Measurements from ENCODE around the gene BCAS1. TPM values are rescaled to one million over a fixed set of nuclear protein-coding genes. Genes with fewer than 3 reads are reported as not detected.

BCAS1 gene
- total RNA-seq, 2 experiments from 2014 or later, result 0.16 to 0.19 TPM

DNA sequence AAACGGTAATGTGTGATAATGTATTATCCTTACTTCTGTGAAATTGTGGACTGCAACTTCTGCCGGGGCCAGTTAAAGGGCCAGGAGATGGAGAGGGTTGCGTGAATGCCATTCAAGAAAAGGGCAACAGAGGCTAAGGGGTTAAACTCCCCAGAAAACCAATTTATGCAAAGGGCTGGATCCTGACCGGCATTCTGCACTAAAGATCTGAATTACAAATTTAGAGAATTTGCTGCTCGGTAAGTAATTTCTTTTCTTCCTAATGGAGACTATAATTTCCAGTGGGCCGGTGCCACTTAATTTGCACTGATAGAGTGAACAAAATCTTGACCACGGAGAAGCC is 130.1 kb downstream of the BCAS1 start:
- Histone ChIP-seq H3K4me1 (ENCODE audit: insufficient read depth, low read length, poor library complexity, severe bottlenecking) (peaks cover 73% of the 10 kb centered on the region), H3K9me2 (ENCODE audit: insufficient read depth, low read length) (no peaks in the 10 kb centered on the region), H3K9me3 (ENCODE audit: low read length) (no peaks in the 10 kb centered on the region), H3K27ac (ENCODE audit: low read depth, low read length, poor library complexity, severe bottlenecking) (peak overlapping the region; percentile 71), H4K20me1 (ENCODE audit: insufficient read depth, low read length) (no peaks in the 10 kb centered on the region), H3K36me3 (ENCODE audit: insufficient read depth, low read length) (no peaks in the 10 kb centered on the region), H3K79me2 (ENCODE audit: insufficient read depth, low read depth, low read length) (no peaks in the 10 kb centered on the region), H3K4me3 (ENCODE audit: low read depth, low read length, poor library complexity, severe bottlenecking) (peak overlapping the region; percentile 62), H2AFZ (ENCODE audit: low read length) (peak overlapping the region; percentile 98), H3K4me2 (ENCODE audit: low read length) (peak overlapping the region; percentile 84)
- TSS peak; percentile 78 for BruUV-seq (replicated peaks)
- POLR2A ChIA-PET, result interaction anchor here (0.6 to 10.4 kb wide), 17 partner anchors 10 to 528 kb away, joined by 3 to 102 read pairs (median 5); no protein-coding TSS in a partner anchor
- TF ChIP-seq, protein P1, sequence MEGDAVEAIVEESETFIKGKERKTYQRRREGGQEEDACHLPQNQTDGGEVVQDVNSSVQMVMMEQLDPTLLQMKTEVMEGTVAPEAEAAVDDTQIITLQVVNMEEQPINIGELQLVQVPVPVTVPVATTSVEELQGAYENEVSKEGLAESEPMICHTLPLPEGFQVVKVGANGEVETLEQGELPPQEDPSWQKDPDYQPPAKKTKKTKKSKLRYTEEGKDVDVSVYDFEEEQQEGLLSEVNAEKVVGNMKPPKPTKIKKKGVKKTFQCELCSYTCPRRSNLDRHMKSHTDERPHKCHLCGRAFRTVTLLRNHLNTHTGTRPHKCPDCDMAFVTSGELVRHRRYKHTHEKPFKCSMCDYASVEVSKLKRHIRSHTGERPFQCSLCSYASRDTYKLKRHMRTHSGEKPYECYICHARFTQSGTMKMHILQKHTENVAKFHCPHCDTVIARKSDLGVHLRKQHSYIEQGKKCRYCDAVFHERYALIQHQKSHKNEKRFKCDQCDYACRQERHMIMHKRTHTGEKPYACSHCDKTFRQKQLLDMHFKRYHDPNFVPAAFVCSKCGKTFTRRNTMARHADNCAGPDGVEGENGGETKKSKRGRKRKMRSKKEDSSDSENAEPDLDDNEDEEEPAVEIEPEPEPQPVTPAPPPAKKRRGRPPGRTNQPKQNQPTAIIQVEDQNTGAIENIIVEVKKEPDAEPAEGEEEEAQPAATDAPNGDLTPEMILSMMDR (conservative IDR thresholded peaks at IDR 0.05; ENCODE audit: low read length), result no peak
- TF ChIP-seq EZH2phosphoT487 (IDR thresholded peaks at IDR 0.05; ENCODE audit: borderline replicate concordance, low read depth, low read length), result no peak
- CTCF ChIA-PET (ENCODE audit: unreplicated experiment), result interaction anchor here (0.8 to 2.1 kb wide), 4 partner anchors 10 to 330 kb away, joined by 3 to 12 read pairs (median 6); no protein-coding TSS in a partner anchor
- DNase-seq (ENCODE audit: low spot score), result no peak
- intact Hi-C loops (cut with micrococcal nuclease; ENCODE audit: unreplicated experiment), result loop anchor here (1.0 to 10.0 kb wide), 6 partner anchors 25 to 716 kb away; partner anchors contain the start of gene PFDN4

DNA sequence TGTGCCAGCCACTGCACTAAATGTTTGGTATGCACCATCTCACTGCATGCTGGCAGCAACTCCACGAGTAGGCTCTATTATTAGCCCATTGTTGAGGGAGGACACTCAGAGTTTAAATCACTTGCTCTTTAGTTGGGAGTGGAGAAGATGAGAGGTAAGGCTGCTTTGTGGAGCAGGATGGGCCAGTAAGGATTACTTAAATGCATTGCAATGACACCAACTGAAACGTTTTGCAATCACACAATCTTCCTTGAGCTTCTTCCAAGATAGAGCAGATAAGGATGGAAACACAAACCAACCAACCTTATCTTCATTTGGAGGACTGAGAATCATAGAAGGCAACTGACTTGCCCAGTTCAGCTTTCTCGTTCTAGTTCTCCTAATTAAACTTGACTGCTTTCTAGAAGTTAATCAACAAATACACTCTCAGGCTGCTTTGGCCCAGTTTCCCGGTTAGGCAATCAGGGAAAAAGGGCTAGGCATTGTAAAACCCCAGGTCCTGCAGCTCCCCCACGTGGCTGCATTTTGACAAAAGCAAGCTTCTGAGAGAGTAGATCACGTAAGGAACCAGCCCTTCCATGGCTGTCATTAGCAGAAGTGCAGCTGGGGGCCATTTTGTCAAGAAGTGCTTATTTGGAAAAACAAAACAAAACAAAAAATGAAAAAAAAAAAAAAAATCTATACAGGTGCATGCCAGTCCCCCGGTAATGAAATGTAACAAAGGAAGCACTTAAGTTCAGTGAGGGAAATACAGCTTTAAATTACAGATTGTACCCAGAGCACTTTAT is 130.6 kb downstream of the BCAS1 start:
- Histone ChIP-seq H3K4me3 (ENCODE audit: low read depth, low read length, poor library complexity, severe bottlenecking) (peak overlapping the region; percentile 62), H3K27ac (ENCODE audit: low read depth, low read length, poor library complexity, severe bottlenecking) (peak overlapping the region; percentile 71), H3K36me3 (ENCODE audit: insufficient read depth, low read length) (no peaks in the 10 kb centered on the region), H3K9me2 (ENCODE audit: insufficient read depth, low read length) (no peaks in the 10 kb centered on the region), H2AFZ (ENCODE audit: low read length) (peak overlapping the region; percentile 98), H3K4me1 (ENCODE audit: insufficient read depth, low read length, poor library complexity, severe bottlenecking) (peaks cover 79% of the 10 kb centered on the region), H3K79me2 (ENCODE audit: insufficient read depth, low read depth, low read length) (no peaks in the 10 kb centered on the region), H4K20me1 (ENCODE audit: insufficient read depth, low read length) (no peaks in the 10 kb centered on the region), H3K9me3 (ENCODE audit: low read length) (no peaks in the 10 kb centered on the region), H3K4me2 (ENCODE audit: low read length) (peak overlapping the region; percentile 84)
- CTCF ChIA-PET (ENCODE audit: unreplicated experiment), result interaction anchor here (0.6 to 2.1 kb wide), 6 partner anchors 10 to 330 kb away, joined by 3 to 12 read pairs (median 3); no protein-coding TSS in a partner anchor
- no peak for TF ChIP-seq EZH2phosphoT487 (IDR thresholded peaks at IDR 0.05; ENCODE audit: borderline replicate concordance, low read depth, low read length)
- TF ChIP-seq, protein P1 (conservative IDR thresholded peaks at IDR 0.05; ENCODE audit: low read length), result peak; percentile 98
- intact Hi-C loops (cut with micrococcal nuclease; ENCODE audit: unreplicated experiment), result loop anchor here (1.0 to 10.0 kb wide), 7 partner anchors 24 to 935 kb away; partner anchors contain the start of gene PFDN4
- peak; percentile 97 for DNase-seq (ENCODE audit: low spot score)
- BruUV-seq (replicated peaks), result no TSS peak
- POLR2A ChIA-PET, result interaction anchor here (0.6 to 10.4 kb wide), 23 partner anchors 9 to 527 kb away, joined by 3 to 102 read pairs (median 5); no protein-coding TSS in a partner anchor
